HG02798 (cell line): ENCODE data around the gene ZFHX2.

Experiments
- ATAC-seq: cut with Tn5 transposase; IDR thresholded peaks from one replicate; pipeline ENCODE4 v1.9.1; 2021; ENCODE audit warnings: mild to moderate bottlenecking; ENCODE audit not compliant: unreplicated experiment, poor library complexity

Gene ZFHX2

DNA sequence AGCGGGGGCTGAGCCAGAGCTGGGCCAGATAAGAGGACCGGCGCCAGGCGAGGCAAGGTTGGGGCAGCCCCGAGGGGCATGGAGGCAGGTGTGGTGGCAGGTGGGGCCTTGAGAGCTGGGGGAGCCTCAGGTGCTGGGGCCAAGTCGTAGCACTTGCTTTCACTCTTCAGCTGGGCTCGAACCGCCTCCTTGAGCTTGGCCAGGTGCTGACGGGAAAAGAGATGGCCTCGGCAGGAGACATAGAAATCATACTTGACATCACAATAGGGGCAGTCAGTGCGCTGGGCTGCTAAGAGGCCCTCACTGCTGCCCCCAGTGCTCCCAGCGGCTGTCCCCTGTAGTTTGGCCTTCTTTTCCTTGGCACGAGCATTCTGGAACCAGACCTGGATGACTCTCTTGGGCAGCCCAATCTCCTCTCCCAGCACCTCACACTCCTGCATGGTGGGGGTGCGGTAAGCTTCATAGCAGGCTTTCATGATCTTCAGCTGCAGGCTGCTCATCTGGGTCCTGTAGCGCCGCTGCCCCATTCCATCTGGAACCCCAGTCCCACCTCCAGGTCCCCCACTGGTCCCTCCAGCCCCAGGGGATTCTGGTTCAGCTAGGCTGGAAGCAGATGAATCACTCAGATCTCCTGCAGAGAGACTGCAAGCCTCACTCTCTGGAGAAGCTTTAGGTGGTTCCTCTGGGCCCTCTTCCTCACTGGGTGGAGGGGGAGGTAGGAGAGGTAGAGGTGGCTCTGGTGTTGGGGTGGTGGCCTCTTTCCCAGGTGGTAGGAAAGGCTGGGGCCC, 28.1 kb downstream of the ZFHX2 start:
- no peak for ATAC-seq

GRCh38 chr14:23522643-23523198, 28.8 kb downstream of the ZFHX2 start:
- no peak for ATAC-seq

DNA sequence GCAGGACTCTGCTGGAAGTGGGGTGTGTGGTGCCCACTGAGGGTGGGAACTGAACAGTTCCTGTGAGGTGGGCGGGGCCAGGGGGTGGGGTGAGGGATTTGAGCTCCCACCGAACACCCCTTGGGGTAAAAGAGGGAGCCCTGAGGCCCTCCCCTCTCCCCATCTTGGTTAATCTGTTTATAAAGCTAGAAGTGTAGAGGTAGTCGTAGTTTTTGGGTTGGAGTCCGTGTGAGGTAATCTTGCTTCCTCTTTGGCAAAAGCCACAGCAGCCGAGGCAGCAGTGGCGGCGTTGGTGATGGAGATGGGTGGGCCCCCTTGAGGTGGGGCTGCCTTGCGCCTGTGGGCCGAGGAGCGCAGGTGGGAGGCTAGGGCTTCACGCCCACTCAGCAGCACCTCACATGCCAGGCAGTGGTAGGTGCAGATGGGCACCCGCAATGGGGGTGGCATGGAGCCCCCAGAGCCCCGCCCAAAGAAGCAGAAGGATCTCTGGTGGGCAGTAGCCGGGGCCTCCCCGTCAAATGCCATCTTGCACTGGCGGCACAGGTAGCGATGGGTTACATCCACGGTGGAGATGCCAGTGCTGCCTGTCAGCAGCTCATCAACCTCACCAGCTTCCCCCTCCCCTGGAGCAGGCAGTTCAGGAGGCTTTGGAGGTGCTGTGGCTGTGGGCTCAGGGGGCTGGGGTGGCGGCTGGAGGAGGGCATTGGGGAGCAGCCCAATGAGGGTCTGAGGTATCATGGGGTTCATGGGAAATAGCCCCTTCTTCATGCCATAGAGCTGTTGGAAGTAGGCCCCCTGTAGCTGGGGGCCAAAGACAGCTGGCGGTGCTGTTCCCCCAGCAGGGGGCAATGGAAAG, 29.6 kb downstream of the ZFHX2 start:
- no peak for ATAC-seq

DNA sequence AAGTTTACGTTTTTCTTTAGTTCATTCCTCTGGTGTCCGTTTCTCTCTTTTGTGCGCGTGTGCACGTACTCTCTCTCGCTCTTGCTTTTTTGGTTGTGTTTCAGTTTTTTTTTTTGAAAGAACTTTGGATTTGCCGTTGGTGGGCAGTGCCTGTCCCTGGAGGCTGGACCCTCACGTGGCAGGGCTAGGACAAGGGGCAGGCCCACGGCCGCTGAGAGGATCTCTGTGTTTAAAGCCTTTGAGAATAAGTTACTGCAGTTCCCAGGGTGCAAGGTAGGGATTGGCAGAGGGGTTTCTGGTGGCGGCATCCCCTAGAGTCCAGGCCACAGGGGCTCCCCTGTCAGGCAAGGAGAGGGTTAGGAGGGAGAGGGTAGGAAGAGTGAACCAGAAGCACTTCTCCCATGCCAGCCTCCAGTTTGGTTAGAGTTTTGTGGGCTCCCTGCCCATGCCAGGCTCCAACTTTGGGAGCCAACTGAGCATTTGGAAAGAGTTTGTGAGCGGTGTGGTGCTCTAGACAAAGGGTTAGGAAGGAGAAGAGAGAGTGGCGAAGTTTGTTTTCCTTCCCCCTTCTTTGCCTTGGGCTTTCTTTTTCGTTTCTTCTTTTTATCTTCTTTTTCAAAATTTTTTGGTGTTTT, 30.5 kb downstream of the ZFHX2 start:
- ATAC-seq = no peak

- ATAC-seq = no peak
Observed at GRCh38 chr14:23518709-23519108, 32.9 kb downstream of the ZFHX2 start.

GRCh38 chr14:23517650-23518326, 33.8 kb downstream of the ZFHX2 start:
- no peak for ATAC-seq

DNA sequence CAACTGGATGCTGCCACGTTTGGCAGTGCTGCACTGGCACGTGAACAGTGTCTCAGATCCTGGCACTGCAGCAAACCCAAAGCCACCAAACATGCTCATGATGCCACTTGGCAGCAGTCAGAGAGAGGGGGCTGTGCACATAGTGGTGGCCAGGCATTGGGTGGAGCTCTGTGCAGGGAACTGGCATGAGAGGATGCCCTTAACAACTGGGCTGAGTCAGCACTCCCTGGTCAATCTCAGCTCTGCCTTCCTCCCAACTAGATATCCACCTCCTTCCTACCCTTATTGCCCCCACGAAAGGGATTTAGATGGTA, 37.0 kb downstream of the ZFHX2 start:
- no peak for ATAC-seq

DNA sequence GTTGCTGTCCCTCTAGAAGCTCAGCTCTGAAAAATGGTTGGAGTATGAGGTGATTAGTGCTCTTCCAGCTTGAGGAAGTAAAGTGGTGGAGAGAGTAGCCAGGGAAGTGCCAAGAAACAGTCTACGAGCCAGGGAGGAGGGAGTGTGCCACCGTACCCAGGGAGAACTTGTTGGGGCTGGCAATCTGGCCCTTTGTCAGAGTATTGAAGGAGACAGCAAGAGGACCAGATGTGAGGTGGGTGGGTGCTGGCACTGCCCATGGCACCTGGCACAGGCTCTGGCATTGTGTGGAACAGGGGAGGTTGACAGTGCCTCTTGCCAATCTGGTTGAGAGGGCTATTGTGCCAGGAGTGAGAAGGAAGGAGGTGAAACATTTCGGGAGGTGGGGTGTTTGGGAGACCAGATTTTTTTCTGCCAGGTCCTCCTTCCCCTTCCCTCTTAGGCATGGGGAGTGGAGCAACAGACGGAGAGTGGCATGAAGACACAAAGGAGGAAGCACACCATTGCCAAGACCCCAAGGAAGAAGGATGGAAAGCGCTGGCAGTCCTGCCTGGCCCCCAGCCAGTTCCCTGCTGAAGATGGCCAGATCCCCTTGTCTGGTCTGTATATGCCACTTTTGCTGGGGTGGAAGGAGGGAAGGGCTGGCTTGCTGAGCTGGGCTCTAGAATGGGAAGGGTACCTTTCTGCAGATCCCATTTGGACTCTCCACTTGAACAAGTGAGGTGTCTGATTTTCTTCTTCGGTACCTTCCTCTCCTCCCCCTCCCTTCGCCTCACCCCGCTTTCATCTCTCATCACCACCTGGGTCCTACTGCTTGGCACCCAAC, 37.5 kb downstream of the ZFHX2 start:
- ATAC-seq = no peak

DNA sequence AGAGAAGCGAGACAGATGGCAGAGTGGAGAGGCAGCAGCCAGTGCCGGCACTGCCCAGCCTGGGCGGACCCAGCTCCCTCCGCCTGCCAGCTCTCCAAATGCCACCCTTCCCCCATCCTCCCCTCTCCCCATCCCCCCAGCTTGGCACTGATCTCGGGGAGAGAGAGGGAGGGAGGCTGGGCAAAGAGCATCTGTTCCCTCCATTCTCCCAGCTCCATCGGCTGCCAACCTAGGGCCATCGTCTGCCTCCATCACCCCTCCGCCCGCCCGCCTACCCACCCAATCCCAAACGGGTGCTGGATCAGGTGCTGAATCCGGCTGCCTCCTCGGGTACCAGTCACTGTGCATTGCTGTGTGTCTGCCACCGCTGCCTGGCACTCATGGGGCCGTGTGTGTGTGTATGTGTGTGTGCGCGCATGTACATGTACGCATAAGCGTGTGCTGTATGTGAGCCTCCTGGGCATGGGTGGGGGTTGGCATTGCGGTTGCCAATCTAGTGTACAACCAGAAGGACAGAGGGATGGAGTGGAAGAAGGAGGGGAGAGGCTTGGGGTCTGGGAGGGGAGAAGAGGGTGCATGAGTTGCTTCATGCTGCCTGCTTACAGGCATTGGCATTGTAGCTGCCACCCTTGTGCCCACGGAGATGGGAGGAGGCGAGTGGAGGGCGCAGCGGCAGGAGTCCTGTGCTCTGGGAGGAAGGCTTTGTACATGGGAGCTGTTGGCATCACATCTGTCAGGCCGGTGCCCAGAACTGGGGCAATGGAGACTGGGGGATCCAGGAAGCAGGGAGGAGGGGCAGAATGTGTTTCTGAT, 38.4 kb downstream of the ZFHX2 start:
- no peak for ATAC-seq

DNA sequence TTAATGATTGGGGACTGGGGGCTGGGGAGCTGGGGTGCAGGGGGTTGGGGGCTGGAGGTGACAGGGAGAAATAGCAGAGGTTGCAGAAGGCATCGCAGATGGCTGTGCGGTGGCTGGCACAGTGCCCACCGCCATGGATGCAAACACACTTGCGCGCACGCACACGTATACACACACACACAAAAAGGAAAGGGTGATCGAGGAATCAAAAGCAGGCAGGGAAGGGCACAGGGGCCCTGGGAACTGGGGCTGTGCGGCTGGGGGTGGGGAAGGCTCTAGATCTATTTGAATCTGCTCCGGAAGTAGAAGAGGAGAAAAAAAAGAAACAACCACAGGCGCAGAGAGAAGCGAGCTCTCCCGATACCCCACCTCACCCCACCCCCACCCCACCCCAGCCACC, 39.4 kb downstream of the ZFHX2 start:
- no peak for ATAC-seq

DNA sequence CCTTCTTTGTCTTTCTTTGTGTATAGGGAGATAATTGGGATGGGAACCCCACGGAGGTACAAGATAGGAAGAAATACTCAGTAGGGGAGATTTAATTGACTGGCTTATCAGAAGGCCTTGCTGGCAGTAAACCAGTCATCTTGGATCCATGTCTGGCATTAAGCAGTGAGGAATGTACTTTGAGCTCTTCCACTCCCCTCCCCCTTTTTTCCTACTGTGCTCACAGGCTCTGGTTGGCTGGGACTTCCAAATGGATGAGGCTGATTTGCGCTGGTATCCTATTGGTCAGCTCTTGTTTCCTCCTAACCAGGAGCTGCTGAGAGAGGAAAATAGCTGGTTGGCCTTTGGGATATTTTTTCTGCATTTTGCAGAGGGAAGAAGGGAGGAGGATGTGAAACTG, 57.3 kb downstream of the ZFHX2 start:
- ATAC-seq = no peak

DNA sequence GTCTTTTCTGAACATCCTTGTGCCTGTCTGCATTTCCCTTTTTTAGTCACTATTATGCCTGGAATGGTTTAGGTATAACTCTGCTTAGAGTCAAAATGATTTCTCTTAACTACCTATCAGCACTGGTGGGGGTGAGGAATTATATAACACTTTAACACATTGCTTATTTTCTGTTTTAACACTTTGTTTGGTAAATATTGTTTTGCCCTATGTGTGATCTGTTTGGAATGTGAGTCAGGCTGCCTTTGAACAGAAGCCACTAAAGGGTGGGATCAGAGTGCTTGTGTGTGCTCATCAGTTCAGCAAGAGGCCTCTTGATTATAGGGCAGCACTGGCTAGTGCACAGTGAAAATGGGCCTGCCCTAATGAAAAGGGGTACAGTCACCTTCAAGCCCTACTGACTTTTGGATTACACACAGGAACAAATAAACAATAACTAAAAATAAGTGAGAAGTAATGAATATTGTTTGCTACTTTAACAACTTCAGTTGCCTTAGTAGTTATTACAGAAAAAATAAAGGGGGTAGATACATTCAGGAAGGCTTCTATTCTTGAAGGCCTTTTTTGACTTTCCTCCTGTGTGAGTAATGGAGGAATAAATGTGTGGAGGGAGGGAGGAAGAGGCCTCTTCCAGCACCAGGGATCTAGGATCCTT, 58.8 kb downstream of the ZFHX2 start:
- no peak for ATAC-seq

GRCh38 chr14:23487216-23487615, 64.3 kb downstream of the ZFHX2 start:
- no peak for ATAC-seq

DNA sequence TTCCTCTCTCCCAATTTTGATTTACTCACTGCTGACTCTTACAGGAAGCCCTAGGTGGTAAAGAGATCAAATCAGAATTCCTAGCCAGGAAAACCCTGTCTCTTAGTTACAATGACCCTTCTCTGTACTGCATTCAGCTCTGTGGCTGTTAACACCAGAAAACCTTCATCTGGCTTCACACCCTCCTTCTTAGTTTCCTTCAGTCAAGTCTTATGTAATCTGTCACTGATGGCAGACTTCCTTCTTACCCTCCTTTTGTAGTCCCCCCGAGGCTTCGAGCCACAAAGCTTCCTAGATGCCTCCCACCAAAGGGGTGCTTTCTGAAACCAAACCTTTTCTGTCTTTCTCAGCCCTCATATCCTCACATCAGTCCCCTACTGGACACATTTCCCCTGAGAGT, 65.5 kb downstream of the ZFHX2 start:
- no peak for ATAC-seq

DNA sequence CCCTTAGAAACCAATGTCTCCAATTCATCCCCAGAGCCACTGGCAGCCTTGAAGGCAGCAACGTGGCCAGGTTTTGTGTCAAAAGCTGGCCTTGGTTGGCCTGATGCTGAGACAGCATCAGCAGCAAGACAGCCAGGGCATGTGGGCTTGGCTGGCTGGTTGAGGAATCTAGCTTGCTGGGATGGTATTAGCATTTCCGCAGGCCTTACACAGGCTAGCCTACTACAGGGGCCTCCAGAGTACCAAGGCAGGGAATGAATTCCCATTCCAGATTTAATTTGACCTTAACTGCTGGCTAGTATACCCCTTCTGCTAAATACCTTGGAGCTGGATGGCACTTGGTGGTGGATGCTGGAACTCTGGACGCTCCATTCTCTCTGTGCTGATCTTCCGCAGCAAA, 66.2 kb downstream of the ZFHX2 start:
- ATAC-seq = no peak

DNA sequence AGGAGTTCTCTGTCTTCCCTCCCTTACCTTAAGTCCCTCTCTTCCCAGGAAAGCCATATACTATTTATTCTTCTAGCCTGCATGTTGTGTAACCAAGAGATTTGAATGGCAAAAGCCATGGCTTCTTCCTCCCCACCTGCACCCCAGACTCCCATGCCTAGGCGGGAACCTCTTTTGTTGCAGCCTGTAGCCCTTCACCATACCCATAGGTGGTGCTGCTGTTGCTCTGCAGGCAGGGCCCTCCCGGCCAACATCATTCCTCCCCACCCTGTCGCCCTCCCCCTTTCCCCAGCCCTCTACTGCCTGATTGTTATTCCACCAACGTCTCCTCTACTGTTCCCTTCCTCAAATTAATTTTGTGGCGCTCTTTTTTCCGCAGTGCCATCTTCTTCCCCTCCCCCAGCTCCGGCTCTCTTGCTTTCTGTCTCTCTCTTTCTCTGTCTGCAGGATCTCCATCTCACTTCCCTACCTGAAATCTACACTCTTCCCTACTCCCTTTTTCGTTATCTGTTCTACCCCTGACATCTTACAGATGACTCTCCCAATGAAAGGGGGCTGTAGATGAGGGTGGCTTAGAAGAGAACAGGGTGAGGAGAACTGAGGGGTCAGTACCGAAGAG, 68.2 kb downstream of the ZFHX2 start:
- no peak for ATAC-seq

DNA sequence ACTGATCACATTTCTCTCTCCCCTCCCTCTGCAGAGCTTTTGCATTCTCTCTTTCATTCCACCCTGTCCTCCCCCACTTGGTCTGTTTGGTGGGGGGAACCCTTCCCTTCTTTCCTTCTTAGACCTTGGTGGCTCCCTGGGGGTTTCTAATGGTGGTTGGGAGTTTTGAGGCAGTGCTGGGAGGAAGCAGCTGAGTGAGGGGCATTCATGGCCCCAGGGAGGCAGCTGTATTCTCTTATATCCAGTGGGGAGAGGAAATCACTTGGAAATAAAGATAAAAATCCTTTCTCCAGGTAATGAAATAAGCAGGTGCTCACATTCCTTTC, 68.8 kb downstream of the ZFHX2 start:
- ATAC-seq = no peak
